HCT116 (cell line): ENCODE data around the gene TTC39C. TPM values are rescaled to one million over a fixed set of nuclear protein-coding genes. Genes with fewer than 3 reads are reported as not detected.

ENCODE experiments used
- ATAC-seq: fragments of 200-7000 bp; cut with Tn5 transposase; 2 replicates; pipeline ENCODE4 v1.9.1; 2020; ENCODE audit warnings: mild to moderate bottlenecking, moderate library complexity
- BruUV-seq: library from RNA; stranded (reverse); fragments of 400-500 nt; replicated peaks from 2 replicates; lab custom pipeline; 2021; lab: Mats Ljungman, UMichigan
- CTCF ChIA-PET: fragments of 300-600 bp; sonication (Branson Sonifier 250); formaldehyde crosslinking; loops from one replicate; lab custom pipeline; 2021; ENCODE audit warnings: antibody characterized with exemption; lab: Charles Lee
- POLR2A ChIA-PET: fragments of 300-600, 350-600 bp; sonication (Branson Sonifier 250); formaldehyde crosslinking; loops from one replicate; lab custom pipeline; 2021; ENCODE audit warnings: antibody characterized with exemption; lab: Charles Lee
- RAD21 ChIA-PET, 2 experiments: fragments of 300-600 bp; sonication (Branson Sonifier 250); formaldehyde crosslinking; loops; one replicate each; lab custom pipeline; 2023; ENCODE audit warnings: low total read pairs in 2 of 2; ENCODE audit not compliant: uncharacterized antibody in 2 of 2, unreplicated experiment in 2 of 2, low non-redundant PET in 1 of 2; lab: Charles Lee
- DNase-seq: peaks from one replicate; pipeline ENCODE4 v3.0.0-alpha.2; 2010; ENCODE audit warnings: low read depth, low spot score
- H2AFZ ChIP-seq: fragments of 200-600 bp; shearing (Covaris generic), sonication (generic); 2 replicates; pipeline ENCODE4 v1.6.1; 2017; ENCODE audit warnings: low read depth, mixed run types, mixed read lengths, antibody characterized with exemption, low read length; ENCODE audit not compliant: poor library complexity, severe bottlenecking
- H3K27ac ChIP-seq: 2 replicates; pipeline ENCODE4 v1.5.1; 2012; ENCODE audit warnings: low read depth, low read length
- H3K27me3 ChIP-seq: fragments of 200-600 bp; sonication (generic); 2 replicates; pipeline ENCODE4 v1.6.1; 2016; ENCODE audit warnings: mixed run types, low read length, mixed read lengths; ENCODE audit not compliant: insufficient read depth
- H3K36me3 ChIP-seq, 2 experiments: fragments of 200-500 bp in 1 of 2; fragments of 200-600 bp in 1 of 2; sonication (Bioruptor generic) in 1 of 2; sonication (generic) in 1 of 2; 2 replicates each; pipeline versions ENCODE4 v1.5.1 to v1.6.1; 2014 to 2016; ENCODE audit warnings: low read length in 2 of 2, inconsistent platforms in 1 of 2, mixed read lengths in 1 of 2, mixed run types in 1 of 2; ENCODE audit not compliant: insufficient read depth in 2 of 2, control insufficient read depth in 1 of 2
- H3K4me1 ChIP-seq, 2 experiments: fragments of 200-600 bp in 1 of 2; sonication (generic) in 1 of 2; 2 replicates each; pipeline versions ENCODE4 v1.5.1 to v1.6.1; 2012 to 2017; ENCODE audit warnings: low read length in 2 of 2, inconsistent platforms in 1 of 2, mild to moderate bottlenecking in 1 of 2, mixed read lengths in 1 of 2, mixed run types in 1 of 2, moderate library complexity in 1 of 2; ENCODE audit not compliant: insufficient read depth in 2 of 2, control insufficient read depth in 1 of 2
- H3K4me2 ChIP-seq: fragments of 200-600 bp; sonication (generic); 2 replicates; pipeline ENCODE4 v1.6.1; 2017; ENCODE audit warnings: mixed run types, low read length, mixed read lengths
- H3K4me3 ChIP-seq, 2 experiments: fragments of 200-600 bp in 1 of 2; sonication (generic) in 1 of 2; replicated peaks in 1 of 2; 2 replicates each; pipeline ENCODE4 v1.5.1; 2011 to 2016; ENCODE audit warnings: low read length in 2 of 2, control low read depth in 1 of 2, low read depth in 1 of 2, mild to moderate bottlenecking in 1 of 2, mixed read lengths in 1 of 2, mixed run types in 1 of 2
- H3K79me2 ChIP-seq: fragments of 200-600 bp; sonication (generic); 2 replicates; pipeline ENCODE4 v1.6.1; 2017; ENCODE audit warnings: mild to moderate bottlenecking, mixed run types, low read length, moderate library complexity, mixed read lengths; ENCODE audit not compliant: insufficient read depth
- H3K9ac ChIP-seq: fragments of 200-600 bp; sonication (generic); 2 replicates; pipeline ENCODE4 v1.6.1; 2016; ENCODE audit warnings: low read length, mixed read lengths
- H3K9me2 ChIP-seq: fragments of 200-600 bp; sonication (generic), shearing (Covaris generic); 2 replicates; pipeline ENCODE4 v1.6.1; 2017; ENCODE audit warnings: mixed run types, mild to moderate bottlenecking, moderate library complexity; ENCODE audit not compliant: insufficient read depth
- H3K9me3 ChIP-seq, 2 experiments: fragments of 200-500 bp in 1 of 2; fragments of 200-600 bp in 1 of 2; sonication (Bioruptor generic) in 1 of 2; sonication (generic) in 1 of 2; 2 replicates each; pipeline ENCODE4 v1.6.1; 2014 to 2017; ENCODE audit warnings: low read length in 2 of 2, mixed read lengths in 2 of 2, inconsistent platforms in 1 of 2, low read depth in 1 of 2, mild to moderate bottlenecking in 1 of 2, mixed run types in 1 of 2, moderate library complexity in 1 of 2; ENCODE audit not compliant: control insufficient read depth in 1 of 2, insufficient read depth in 1 of 2
- H4K20me1 ChIP-seq: fragments of 200-600 bp; sonication (generic), shearing (Covaris generic); 2 replicates; pipeline ENCODE4 v1.6.1; 2017; ENCODE audit warnings: mixed run types, mild to moderate bottlenecking, moderate library complexity; ENCODE audit not compliant: insufficient read depth
- CTCF ChIP-seq, 3 experiments: fragments of 200-600 bp in 1 of 3; sonication (generic) in 1 of 3; IDR thresholded peaks in 2 of 3; conservative IDR thresholded peaks in 1 of 3; 2 replicates each; pipeline ENCODE4 v1.5.1; 2012 to 2017; ENCODE audit warnings: low read depth in 2 of 3, low read length in 2 of 3, antibody characterized with exemption in 1 of 3, borderline replicate concordance in 1 of 3, control low read depth in 1 of 3, mild to moderate bottlenecking in 1 of 3, mixed read lengths in 1 of 3, mixed run types in 1 of 3, moderate library complexity in 1 of 3; ENCODE audit not compliant: insufficient read depth in 1 of 3
- EZH2phosphoT487 ChIP-seq: fragments of 200-600 bp; IDR thresholded peaks from 2 replicates; pipeline ENCODE4 v1.6.1; 2018; ENCODE audit warnings: antibody characterized with exemption, borderline replicate concordance
- ZBTB33 ChIP-seq: IDR thresholded peaks from 2 replicates; pipeline ENCODE4 v1.6.1; 2011; ENCODE audit warnings: mild to moderate bottlenecking, low read length, moderate library complexity; ENCODE audit not compliant: insufficient replicate concordance; ENCODE audit errors: extremely low read depth
- ZNF274 ChIP-seq: fragments of 200-500 bp; sonication (Bioruptor generic); IDR thresholded peaks from 2 replicates; pipeline ENCODE4 v1.6.1; 2014; ENCODE audit warnings: mild to moderate bottlenecking, low read depth, low read length, inconsistent platforms
- intact Hi-C: fragments of 100-400 bp; cut with micrococcal nuclease; formaldehyde crosslinking; loops from 2 replicates; pipeline ENCODE4 v1.10.0; 2022
- total RNA-seq: library from RNA; stranded (reverse); gene quantifications from one replicate; pipeline ENCODE4 v1.2.1, GENCODE V29; 2021; ENCODE audit not compliant: unreplicated experiment

Gene TTC39C
- total RNA-seq, 1 experiment from 2014 or later: 24.8 TPM

GRCh38 chr18:23998018-23998417 is 16.5 kb upstream of the TTC39C start:
- Histone ChIP-seq H3K9me3 (no peaks in the 10 kb centered on the region), H3K9me2 (no peaks in the 10 kb centered on the region), H3K4me3 (no peak overlapping the region), H3K27ac (no peak overlapping the region), H3K27me3 (no peaks in the 10 kb centered on the region), H3K4me1 (peaks cover 7 to 13% of the 10 kb centered on the region in 2 experiments; a peak in 3 of 4 replicates), H3K9ac (no peak overlapping the region), H2AFZ (no peak overlapping the region), H3K4me2 (no peak overlapping the region), H4K20me1 (no peaks in the 10 kb centered on the region), H3K79me2 (no peaks in the 10 kb centered on the region), H3K36me3 (no peaks in the 10 kb centered on the region)
- intact Hi-C loops: no loop called here
- ChIA-PET CTCF (interaction anchor here (0.9 kb wide), 1 partner anchor 39 kb away, joined by 3 read pairs; no protein-coding TSS in a partner anchor), POLR2A (no interaction called here), RAD21 (no interaction called here)
- no TSS peak for BruUV-seq
- DNase-seq: no peak
- no peak for ATAC-seq
- TF ChIP-seq EZH2phosphoT487 (no peak), ZNF274 (no peak), CTCF (IDR thresholded peaks at IDR 0.05 in 2 of 3, conservative IDR thresholded peaks at IDR 0.05 in 1 of 3; ENCODE audit: borderline replicate concordance in 1 of 3, insufficient read depth in 1 of 3, low read depth in 2 of 3, low read length in 2 of 3) (no peak), ZBTB33 (no peak)
